Stimulated activated naive B cell treated with anti-CD40 and anti-IgM and Interleukin-4, amounts not matched to agents 10 μg/mL and 1 μg/mL and 100 μg/mL, for 72 hours (primary cell): ENCODE data around the gene ZNF423.

Source experiments
- ATAC-seq, 2 donors: fragments of 150-1000 bp; cut with Tn5 transposase; replicated peaks; 2 replicates each; pipeline ENCODE4 v1.10.0; 2021; ENCODE audit warnings: moderate library complexity in 1 of 2
- DNase-seq: peaks from one replicate; pipeline ENCODE4 v3.0.0; 2021
- H3K27ac Mint-ChIP-seq: one replicate; pipeline ENCODE4 v1.8.0; 2022; ENCODE audit warnings: mild to moderate bottlenecking, mixed read lengths
- H3K27me3 Mint-ChIP-seq, 2 donors: one replicate each; pipeline ENCODE4 v1.8.0; 2022; ENCODE audit warnings: mixed read lengths in 2 of 2
- H3K36me3 Mint-ChIP-seq, 2 donors: one replicate each; pipeline ENCODE4 v1.8.0; 2022; ENCODE audit warnings: mixed read lengths in 2 of 2, mild to moderate bottlenecking in 1 of 2
- H3K4me1 Mint-ChIP-seq, 2 donors: one replicate each; pipeline ENCODE4 v1.8.0; 2022; ENCODE audit warnings: mixed read lengths in 2 of 2, mild to moderate bottlenecking in 1 of 2
- H3K4me3 Mint-ChIP-seq, 2 donors: one replicate each; pipeline ENCODE4 v1.8.0; 2022; ENCODE audit warnings: mild to moderate bottlenecking in 2 of 2, mixed read lengths in 2 of 2, moderate library complexity in 1 of 2
- H3K9me3 Mint-ChIP-seq, 2 donors: one replicate each; pipeline ENCODE4 v1.8.0; 2022; ENCODE audit warnings: mixed read lengths in 2 of 2, mild to moderate bottlenecking in 1 of 2

The ZNF423 gene

DNA sequence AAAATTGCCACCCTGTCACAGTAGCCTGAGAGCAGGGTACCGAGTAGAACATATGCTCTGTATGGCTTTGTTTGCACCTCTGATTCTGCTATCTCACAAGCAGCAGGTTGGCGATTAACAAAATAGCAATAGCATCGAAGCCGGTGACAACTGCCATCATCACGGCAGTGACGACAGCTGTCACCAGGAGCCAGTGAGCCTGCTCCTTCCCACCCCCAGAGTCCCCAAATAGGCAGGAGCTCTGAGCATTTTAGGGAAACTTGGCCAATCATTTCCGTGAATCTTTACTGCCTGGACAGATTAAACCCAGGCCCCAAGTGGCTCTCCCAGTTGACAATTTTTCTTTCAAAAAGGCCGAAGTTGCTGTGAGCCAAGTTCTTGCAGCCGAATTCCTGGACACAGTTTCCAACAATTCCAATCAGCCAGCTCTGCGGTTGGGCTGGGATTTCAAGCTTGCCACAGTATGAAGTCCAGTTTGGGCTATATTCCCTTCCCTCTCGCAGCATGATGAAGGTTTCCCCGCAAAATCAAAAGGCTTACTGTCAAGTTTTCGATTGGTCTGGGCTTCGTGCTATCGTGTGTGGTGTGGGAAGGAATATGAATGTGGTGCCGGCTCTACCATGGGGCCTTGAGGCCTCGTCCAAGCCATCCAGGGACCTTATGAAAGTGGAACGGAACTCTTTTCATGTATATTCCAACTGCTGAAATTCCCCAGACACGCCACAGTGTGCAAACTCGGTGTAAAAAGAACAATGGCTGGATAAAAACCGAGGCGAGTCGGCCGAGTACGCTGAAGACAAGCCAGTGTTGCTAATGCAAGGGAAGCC lies 295.7 kb downstream of the ZNF423 start:
- ATAC-seq (no peak), DNase-seq (no peak)
- Mint-ChIP-seq H3K27me3 (no peaks in the 10 kb centered on the region), H3K9me3 (peaks cover 0 to 4% of the 10 kb centered on the region in 2 donors), H3K36me3 (no peaks in the 10 kb centered on the region), H3K4me1 (no peaks in the 10 kb centered on the region), H3K27ac (no peak overlapping the region), H3K4me3 (no peak overlapping the region)

GRCh38 chr16:49559242-49559641 lies 296.7 kb downstream of the ZNF423 start:
- Mint-ChIP-seq H3K36me3 (no peaks in the 10 kb centered on the region), H3K9me3 (peaks cover 0 to 4% of the 10 kb centered on the region in 2 donors), H3K4me3 (no peak overlapping the region), H3K27ac (no peak overlapping the region), H3K27me3 (peaks cover 0 to 1% of the 10 kb centered on the region in 2 donors), H3K4me1 (no peaks in the 10 kb centered on the region)
- no peak for DNase-seq
- ATAC-seq: no peak

GRCh38 chr16:49558451-49558850 lies 297.5 kb downstream of the ZNF423 start:
- ATAC-seq (no peak), DNase-seq (no peak)
- Mint-ChIP-seq H3K27ac (no peak overlapping the region), H3K4me3 (no peak overlapping the region), H3K9me3 (peaks cover 0 to 4% of the 10 kb centered on the region in 2 donors), H3K4me1 (no peaks in the 10 kb centered on the region), H3K27me3 (peaks cover 0 to 6% of the 10 kb centered on the region in 2 donors), H3K36me3 (no peaks in the 10 kb centered on the region)

GRCh38 chr16:49556606-49557446 lies 299.1 kb downstream of the ZNF423 start:
- peaks cover 0 to 6% of the 10 kb centered on the region in 2 donors for H3K27me3 Mint-ChIP-seq
- no peaks in the 10 kb centered on the region for H3K36me3 Mint-ChIP-seq
- no peak overlapping the region for H3K27ac Mint-ChIP-seq
- H3K4me3 Mint-ChIP-seq: no peak overlapping the region
- ATAC-seq: no peak
- H3K4me1 Mint-ChIP-seq: no peaks in the 10 kb centered on the region
- no peaks in the 10 kb centered on the region for H3K9me3 Mint-ChIP-seq
- DNase-seq: no peak

- Mint-ChIP-seq H3K36me3 (no peaks in the 10 kb centered on the region), H3K4me1 (no peaks in the 10 kb centered on the region), H3K27me3 (peaks cover 0 to 6% of the 10 kb centered on the region in 2 donors), H3K4me3 (no peak overlapping the region), H3K9me3 (no peaks in the 10 kb centered on the region), H3K27ac (no peak overlapping the region)
- ATAC-seq (no peak), DNase-seq (no peak)
Observed at GRCh38 chr16:49556249-49556605, 299.7 kb downstream of the ZNF423 start.

- peaks cover 0 to 6% of the 10 kb centered on the region in 2 donors for H3K27me3 Mint-ChIP-seq
- H3K9me3 Mint-ChIP-seq: no peaks in the 10 kb centered on the region
- H3K36me3 Mint-ChIP-seq: no peaks in the 10 kb centered on the region
- ATAC-seq (no peak), DNase-seq (no peak)
- H3K4me3 Mint-ChIP-seq: no peak overlapping the region
- no peaks in the 10 kb centered on the region for H3K4me1 Mint-ChIP-seq
- H3K27ac Mint-ChIP-seq: no peak overlapping the region
Observed at GRCh38 chr16:49554681-49555080, 301.2 kb downstream of the ZNF423 start.

DNA sequence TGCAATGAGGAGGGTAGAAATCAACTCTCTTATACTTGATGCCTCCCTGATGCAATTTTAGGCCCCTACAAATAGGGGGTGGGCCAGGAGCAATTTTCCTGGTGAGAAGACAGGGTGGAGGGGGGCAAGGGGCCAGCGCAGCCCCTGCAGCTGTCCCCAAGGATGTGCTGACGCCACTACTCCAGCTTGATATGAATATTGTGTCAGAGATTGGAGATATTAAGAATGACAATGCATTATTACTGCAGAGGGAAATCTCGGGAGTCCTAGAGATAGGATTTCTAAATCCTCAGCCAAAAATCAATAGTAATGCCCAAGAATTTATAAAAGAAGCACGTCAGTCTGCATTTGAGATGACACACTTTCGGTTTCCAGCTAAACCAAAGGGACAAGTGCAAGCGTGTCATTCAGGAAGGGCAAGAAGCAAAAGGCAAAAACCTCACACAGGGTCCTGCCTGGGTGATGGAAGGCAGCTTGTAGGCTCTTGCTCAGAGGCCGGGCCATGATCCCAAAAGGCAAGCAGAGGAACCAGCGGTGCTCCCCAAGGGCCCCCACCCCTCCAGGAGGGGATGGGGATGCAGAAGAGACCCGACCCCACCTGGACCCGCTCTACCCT lies 303.5 kb downstream of the ZNF423 start:
- DNase-seq: no peak
- no peaks in the 10 kb centered on the region for H3K9me3 Mint-ChIP-seq
- peaks cover 0 to 6% of the 10 kb centered on the region in 2 donors for H3K27me3 Mint-ChIP-seq
- ATAC-seq: no peak
- H3K4me1 Mint-ChIP-seq: no peaks in the 10 kb centered on the region
- no peak overlapping the region for H3K4me3 Mint-ChIP-seq
- no peak overlapping the region for H3K27ac Mint-ChIP-seq
- H3K36me3 Mint-ChIP-seq: no peaks in the 10 kb centered on the region

GRCh38 chr16:49550666-49551065 lies 305.2 kb downstream of the ZNF423 start:
- no peak overlapping the region for H3K27ac Mint-ChIP-seq
- H3K4me1 Mint-ChIP-seq: no peaks in the 10 kb centered on the region
- no peak for DNase-seq
- H3K9me3 Mint-ChIP-seq: no peaks in the 10 kb centered on the region
- no peaks in the 10 kb centered on the region for H3K36me3 Mint-ChIP-seq
- H3K4me3 Mint-ChIP-seq: no peak overlapping the region
- no peak for ATAC-seq
- H3K27me3 Mint-ChIP-seq: peaks cover 0 to 10% of the 10 kb centered on the region in 2 donors

DNA sequence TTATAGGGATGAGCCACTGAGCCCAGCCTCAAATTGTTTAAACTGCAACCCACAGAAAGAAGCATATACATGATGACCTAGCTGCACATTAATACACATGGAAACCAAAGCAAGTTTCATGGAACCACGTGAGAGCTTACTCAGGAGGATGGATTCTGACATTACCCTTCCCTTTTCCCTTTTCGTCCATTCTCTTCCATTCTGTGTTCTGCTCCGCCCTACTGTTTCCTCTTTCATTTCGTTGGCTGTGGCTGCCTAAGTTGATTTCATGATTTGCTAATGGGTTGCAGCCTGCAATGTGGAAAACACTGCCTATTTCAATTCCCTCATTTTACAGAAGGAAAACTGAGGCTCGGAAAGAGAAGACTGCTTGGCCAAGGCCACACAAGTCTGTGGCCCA lies 305.8 kb downstream of the ZNF423 start:
- ATAC-seq (no peak), DNase-seq (no peak)
- Mint-ChIP-seq H3K36me3 (no peaks in the 10 kb centered on the region), H3K9me3 (no peaks in the 10 kb centered on the region), H3K4me3 (no peak overlapping the region), H3K4me1 (no peaks in the 10 kb centered on the region), H3K27me3 (peaks cover 0 to 10% of the 10 kb centered on the region in 2 donors), H3K27ac (no peak overlapping the region)

DNA sequence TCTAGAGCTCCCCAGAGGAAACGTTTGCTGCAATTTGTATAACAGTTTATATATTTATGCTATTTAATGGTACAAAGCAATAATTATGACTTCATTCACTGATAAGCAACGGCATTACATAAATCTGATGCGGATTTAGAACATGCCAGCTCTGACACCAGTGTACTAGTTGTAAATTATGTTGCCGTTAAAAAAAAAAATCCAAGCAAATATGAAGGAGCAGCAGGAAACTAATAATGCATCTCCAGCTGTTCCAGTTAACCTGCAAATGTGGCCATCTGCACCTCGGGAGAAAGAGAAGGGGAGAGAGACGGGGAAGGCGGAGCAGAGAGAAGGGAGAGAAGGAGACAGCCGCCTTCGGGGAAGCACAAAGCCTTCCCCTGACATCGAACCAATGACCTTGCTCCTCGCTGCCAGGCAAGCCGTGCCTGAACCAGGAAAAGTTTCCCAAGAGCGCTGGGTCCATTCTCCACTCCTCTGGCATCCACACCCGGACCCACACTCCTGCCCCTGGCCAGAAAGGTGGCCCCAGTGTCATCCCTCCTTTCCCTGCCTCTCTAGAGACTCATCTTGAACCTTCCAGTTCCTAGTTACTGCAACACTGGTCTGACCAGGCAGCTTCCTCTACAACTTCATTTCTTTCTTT lies 307.5 kb downstream of the ZNF423 start:
- Mint-ChIP-seq H3K4me3 (no peak overlapping the region), H3K36me3 (no peaks in the 10 kb centered on the region), H3K9me3 (no peaks in the 10 kb centered on the region), H3K4me1 (no peaks in the 10 kb centered on the region), H3K27me3 (peaks cover 0 to 4% of the 10 kb centered on the region in 2 donors), H3K27ac (no peak overlapping the region)
- ATAC-seq: no peak
- no peak for DNase-seq

DNA sequence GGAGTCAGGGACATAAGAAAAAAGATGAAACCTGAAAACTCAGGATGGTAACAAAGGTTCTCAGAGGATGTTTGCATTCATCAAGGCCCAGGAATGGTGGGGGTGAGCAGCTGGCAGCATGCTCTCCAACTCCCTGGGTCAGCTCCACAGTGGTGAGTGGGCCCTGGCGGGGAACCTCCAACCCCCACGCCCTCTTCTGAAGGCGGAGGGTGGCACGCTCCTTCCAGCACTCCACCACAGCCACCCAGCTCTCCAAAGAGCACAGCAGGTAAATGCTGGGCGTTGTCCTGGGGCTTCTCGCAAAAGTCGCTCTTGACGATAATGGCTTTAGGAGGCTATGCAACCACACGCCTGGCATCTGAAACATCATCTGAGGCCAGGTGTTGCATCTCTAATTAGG lies 308.5 kb downstream of the ZNF423 start:
- Mint-ChIP-seq H3K9me3 (no peaks in the 10 kb centered on the region), H3K36me3 (no peaks in the 10 kb centered on the region), H3K27me3 (peaks cover 0 to 4% of the 10 kb centered on the region in 2 donors), H3K4me1 (no peaks in the 10 kb centered on the region), H3K27ac (no peak overlapping the region), H3K4me3 (no peak overlapping the region)
- ATAC-seq (no peak), DNase-seq (no peak)

- Mint-ChIP-seq H3K36me3 (no peaks in the 10 kb centered on the region), H3K27me3 (peaks cover 0 to 4% of the 10 kb centered on the region in 2 donors), H3K4me1 (no peaks in the 10 kb centered on the region), H3K4me3 (no peak overlapping the region), H3K27ac (no peak overlapping the region), H3K9me3 (peaks cover under 1% of the 10 kb centered on the region in 2 donors)
- DNase-seq: no peak
- no peak for ATAC-seq
Observed at GRCh38 chr16:49546735-49547134, 309.2 kb downstream of the ZNF423 start.

DNA sequence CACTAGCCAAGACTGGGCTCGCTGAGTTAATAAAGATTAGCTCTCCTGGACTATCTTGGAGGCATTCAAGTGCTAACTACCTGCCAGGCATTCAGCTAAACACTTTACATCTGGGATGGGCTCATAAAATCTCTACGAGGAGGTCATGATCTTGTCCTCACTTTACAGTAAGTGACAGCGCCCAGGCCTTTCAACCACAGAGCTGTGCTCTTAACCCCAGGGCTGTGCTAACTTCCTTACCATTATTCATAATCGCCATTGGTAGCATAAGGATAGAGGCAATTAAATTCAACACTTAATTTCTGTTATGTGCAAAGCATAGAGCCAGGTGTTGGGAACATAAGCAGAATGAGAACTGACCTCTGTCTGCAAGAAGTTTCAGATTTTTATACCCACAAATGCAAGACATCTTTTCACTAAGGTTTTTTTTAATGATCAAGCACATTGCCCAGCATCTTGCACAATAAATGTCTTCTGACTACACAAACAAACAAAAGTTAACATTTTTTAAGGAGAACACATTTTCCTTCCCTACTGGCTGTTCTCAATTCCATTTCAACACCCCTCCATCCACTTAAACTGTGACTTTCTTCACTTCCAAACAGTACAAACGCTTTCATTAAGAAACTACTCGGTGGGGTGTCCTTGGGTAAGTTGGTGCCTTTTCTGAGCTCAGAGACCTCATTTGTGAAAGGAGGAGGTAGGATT lies 310.0 kb downstream of the ZNF423 start:
- no peak overlapping the region for H3K4me3 Mint-ChIP-seq
- DNase-seq (no peak), ATAC-seq (no peak)
- H3K27me3 Mint-ChIP-seq: peaks cover 0 to 4% of the 10 kb centered on the region in 2 donors
- H3K36me3 Mint-ChIP-seq: peaks cover 0 to 2% of the 10 kb centered on the region in 2 donors
- H3K27ac Mint-ChIP-seq: no peak overlapping the region
- no peaks in the 10 kb centered on the region for H3K4me1 Mint-ChIP-seq
- H3K9me3 Mint-ChIP-seq: peaks cover 5 to 9% of the 10 kb centered on the region in 2 donors

GRCh38 chr16:49545243-49545642 lies 310.7 kb downstream of the ZNF423 start:
- peaks cover 0 to 3% of the 10 kb centered on the region in 2 donors for H3K36me3 Mint-ChIP-seq
- DNase-seq: no peak
- peaks cover 0 to 4% of the 10 kb centered on the region in 2 donors for H3K27me3 Mint-ChIP-seq
- no peaks in the 10 kb centered on the region for H3K4me1 Mint-ChIP-seq
- H3K27ac Mint-ChIP-seq: no peak overlapping the region
- no peak overlapping the region for H3K4me3 Mint-ChIP-seq
- peaks cover 5 to 9% of the 10 kb centered on the region in 2 donors for H3K9me3 Mint-ChIP-seq
- no peak for ATAC-seq
